Retinal pigment epithelial cell (primary cell): Measurements from ENCODE around the gene SYNE2.
"Not testable (repeated sequence)": the region's sequence is repeated elsewhere in the genome, so short reads cannot be mapped to it uniquely, and the experiment has no call there.

Experiments used
- DNase-seq: peaks from one replicate; pipeline ENCODE4 v3.0.0-alpha.2; 2010; ENCODE audit warnings: low read depth
- H3K4me3 ChIP-seq: 2 replicates; pipeline ENCODE4 v1.5.1; 2011; ENCODE audit warnings: mild to moderate bottlenecking, low read length, control low read depth, moderate library complexity
- TF ChIP-seq, protein P1 (sequence below): conservative IDR thresholded peaks from 2 replicates; pipeline ENCODE4 v1.5.1; 2011; ENCODE audit warnings: low read depth, low read length, control low read depth, inconsistent platforms

The SYNE2 gene

DNA sequence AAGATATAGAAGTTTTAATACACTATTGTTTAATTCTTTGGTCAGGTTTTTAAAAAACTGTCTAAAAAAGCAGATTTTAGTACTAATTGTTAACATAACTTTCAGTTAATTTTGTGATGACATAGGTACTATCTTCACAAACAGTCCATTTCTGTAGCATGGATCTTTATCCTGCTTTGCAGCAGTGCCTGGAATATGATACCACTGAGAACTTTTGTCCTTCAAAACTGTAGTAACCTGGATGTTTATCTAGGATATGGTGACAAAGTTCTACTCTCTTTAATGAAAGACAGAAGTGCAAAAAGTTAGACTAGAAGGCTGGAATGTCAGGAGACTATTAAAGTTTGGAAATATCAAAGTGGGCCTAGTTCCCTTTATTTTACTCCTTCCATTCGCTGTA lies 159.9 kb downstream of the SYNE2 start:
- TF ChIP-seq, protein P1, sequence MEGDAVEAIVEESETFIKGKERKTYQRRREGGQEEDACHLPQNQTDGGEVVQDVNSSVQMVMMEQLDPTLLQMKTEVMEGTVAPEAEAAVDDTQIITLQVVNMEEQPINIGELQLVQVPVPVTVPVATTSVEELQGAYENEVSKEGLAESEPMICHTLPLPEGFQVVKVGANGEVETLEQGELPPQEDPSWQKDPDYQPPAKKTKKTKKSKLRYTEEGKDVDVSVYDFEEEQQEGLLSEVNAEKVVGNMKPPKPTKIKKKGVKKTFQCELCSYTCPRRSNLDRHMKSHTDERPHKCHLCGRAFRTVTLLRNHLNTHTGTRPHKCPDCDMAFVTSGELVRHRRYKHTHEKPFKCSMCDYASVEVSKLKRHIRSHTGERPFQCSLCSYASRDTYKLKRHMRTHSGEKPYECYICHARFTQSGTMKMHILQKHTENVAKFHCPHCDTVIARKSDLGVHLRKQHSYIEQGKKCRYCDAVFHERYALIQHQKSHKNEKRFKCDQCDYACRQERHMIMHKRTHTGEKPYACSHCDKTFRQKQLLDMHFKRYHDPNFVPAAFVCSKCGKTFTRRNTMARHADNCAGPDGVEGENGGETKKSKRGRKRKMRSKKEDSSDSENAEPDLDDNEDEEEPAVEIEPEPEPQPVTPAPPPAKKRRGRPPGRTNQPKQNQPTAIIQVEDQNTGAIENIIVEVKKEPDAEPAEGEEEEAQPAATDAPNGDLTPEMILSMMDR: no peak
- H3K4me3 ChIP-seq: no peak overlapping the region
- no peak for DNase-seq

DNA sequence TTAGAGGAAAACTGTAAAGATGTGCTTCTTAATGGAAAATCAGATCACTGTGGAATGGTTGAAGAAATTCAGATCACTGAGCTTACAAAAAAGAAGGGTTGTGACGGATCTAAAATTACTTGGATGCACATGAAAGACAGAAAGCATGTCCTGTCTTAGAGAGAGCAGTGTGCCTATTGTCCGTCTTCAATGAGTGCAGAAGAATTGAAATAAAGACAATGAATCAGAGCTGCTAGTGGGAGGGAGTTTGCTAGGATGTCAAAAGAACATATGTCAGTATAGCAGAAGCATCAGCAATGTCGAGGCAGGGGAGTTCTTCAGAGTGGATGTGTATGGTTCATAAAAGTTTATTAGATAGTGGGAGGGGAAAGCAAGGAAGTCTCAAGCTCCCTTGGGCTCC lies 172.7 kb downstream of the SYNE2 start:
- no peak overlapping the region for H3K4me3 ChIP-seq
- DNase-seq: no peak
- TF ChIP-seq, protein P1: no peak

DNA sequence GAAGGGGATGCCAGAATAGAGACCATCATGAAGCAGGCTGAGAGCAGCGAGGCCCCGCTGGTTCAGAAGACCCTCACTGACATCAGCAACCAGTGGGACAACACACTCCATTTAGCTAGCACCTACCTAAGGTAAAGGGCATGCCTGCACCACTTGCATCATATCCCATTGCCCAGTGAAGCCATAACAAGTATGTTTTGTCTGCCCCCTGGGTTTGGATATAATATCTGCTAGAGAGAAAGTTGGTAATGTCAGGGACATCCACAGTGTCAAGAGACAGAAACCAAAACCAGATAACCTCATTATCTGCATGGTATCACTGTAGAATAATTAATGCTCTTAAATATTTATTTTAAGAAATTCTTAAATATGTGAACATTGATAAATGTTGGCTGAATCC lies 173.8 kb downstream of the SYNE2 start:
- DNase-seq: no peak
- TF ChIP-seq, protein P1: no peak
- no peak overlapping the region for H3K4me3 ChIP-seq

DNA sequence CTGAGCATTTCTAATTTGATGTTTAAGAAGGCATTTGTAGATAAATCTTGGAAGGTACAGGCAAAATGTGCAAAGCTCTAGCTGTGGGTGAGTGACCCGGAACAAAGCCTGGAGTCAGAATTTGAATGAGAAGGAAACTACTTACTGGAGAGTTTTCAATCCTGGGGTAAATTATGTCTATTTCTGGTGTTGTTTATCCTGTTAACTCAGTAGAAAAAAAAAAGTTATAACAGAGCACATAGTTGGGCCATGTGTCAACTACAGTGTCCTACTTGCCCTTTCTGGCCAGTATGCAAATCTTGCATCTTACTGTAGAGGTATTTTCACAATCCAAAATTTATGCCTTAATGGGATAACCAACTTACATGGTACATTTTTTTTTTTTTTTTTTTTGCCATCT lies 182.3 kb downstream of the SYNE2 start:
- DNase-seq: peak; percentile 15
- no peak overlapping the region for H3K4me3 ChIP-seq
- TF ChIP-seq, protein P1: no peak

DNA sequence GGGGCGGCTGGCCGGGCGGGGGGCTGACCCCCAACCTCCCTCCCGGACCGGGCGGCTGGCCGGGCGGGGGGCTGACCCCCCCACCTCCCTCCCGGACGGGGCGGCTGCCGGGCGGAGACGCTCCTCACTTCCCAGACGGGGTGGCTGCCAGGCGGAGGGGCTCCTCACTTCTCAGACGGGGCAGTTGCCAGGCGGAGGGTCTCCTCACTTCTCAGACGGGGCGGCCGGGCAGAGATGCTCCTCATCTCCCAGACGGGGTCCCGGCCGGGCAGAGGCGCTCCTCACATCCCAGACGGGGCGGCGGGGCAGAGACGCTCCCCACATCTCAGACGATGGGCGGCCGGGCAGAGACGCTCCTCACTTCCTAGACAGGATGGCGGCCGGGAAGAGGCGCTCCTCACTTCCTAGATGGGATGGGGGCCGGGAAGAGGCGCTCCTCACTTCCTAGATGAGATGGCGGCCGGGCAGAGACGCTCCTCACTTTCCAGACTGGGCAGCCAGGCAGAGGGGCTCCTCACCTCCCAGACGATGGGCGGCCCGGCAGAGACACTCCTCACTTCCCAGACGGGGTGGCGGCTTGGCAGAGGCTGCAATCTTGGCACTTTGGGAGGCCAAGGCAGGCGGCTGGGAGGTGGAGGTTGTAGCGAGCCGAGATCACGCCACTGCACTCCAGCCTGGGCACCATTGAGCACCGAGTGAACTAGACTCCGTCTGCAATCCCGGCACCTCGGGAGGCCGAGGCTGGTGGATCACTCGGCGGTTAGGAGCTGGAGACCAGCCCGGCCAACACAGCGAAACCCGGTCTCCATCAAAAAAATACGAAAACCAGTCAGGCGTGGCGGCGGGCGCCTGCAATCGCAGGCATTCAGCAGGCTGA lies 185.3 kb downstream of the SYNE2 start:
- H3K4me3 ChIP-seq, DNase-seq: not testable (repeated sequence)

DNA sequence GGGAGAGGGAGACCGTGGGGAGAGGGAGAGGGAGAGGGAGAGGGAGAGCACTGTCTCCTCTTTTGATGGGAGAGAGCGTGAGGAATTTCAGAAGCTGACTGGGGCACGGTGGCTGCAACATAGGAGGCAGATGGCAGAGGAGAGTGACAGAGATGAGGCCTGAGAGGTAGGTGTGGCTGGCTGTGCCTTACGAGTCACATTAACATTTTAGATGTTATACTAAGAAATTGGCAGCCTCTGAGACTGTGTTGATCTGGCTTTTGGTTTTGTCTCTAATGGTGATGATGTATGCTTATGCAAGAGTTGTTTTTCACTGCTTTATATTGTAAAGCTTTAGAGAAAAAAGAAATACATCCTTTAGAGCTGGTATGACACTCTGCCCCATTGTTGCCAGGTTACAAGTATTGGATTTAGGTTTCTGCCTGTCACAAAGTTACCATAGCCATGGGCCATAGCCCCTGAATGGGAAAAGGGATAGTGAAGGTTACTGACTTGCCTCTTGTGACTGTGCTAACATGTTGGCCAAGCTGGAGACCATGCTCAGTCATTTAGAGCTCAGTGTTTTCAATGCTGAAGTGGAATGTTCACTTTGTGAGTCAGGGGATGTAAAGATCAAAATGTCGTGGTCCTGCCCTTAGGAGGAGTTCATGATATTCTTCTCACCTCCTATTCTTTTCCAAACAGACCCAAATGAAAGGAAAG lies 186.2 kb downstream of the SYNE2 start:
- TF ChIP-seq, protein P1: no peak
- no peak for DNase-seq
- no peak overlapping the region for H3K4me3 ChIP-seq

DNA sequence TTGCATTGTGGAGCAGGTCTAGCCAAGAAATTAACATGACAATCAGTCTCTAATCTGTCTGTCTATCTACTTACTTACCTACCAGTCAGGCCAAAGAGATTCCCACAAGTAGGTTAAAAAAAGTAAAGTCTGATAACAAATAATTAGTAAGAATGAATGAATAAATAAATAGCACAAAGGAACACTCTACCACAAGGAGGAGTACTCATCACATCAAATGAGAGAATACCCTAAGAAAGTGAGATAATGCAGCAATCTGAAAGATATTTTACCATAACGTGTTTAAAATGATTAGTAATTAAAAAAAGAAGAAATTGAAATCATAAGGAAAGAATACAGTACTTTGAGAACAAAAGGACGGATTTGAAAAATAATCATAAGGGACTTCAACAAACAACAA lies 187.2 kb downstream of the SYNE2 start:
- H3K4me3 ChIP-seq: no peak overlapping the region
- DNase-seq: no peak
- TF ChIP-seq, protein P1: peak; percentile 30

DNA sequence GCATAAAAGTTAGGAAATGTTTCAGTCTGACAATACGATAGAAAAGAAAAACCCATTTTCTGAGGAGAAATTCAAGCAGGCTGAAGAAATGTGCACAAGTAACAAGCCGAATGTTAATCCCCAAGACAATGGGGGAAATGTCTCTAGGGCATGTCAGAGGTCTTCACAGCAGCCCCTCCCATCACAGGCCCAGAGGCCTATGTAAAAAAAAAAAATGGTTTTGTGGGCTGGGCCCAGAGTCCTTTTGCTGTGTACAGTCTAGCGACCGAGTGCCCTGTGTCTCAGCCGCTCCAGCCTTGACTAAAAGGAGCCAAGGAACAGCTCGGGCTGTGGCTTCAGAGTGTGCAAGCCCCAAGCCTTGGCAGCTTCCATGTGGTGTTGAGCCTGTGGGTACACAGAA lies 190.5 kb downstream of the SYNE2 start:
- not testable (repeated sequence) for DNase-seq, H3K4me3 ChIP-seq
